ENCODE data around the gene USE1. TPM values are rescaled to one million over a fixed set of nuclear protein-coding genes. Genes with fewer than 3 reads are reported as not detected.

Gene USE1
- total and polyA plus RNA-seq, 2 of the 4 experiments (the other 2 are of a cell fraction): 17.2 to 24.2 TPM

DNA sequence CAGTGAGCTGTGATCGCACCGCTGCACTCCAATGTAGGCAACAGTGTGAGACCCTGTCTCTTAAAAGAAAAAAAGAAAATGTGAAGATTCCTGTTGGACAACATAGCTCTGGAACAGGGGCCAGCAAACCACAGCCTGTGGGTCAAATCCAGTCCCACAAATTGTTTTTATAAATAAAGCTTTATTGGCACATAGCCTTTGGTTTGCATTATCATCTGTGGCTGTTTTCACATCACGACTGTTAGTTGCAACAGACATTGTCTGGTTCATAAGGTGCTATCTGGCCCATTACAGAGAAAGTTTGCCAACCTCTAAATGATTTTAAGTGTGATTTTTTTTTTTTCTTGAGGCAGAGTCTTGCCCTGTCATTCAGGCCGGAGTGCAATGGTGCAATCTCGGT is 49.4 kb upstream of the USE1 start:
- Histone ChIP-seq H2AK5ac (ENCODE audit: low read depth, low read length) (no peak overlapping the region), H3K23ac (ENCODE audit: low read depth, low read length) (no peak overlapping the region), H3K14ac (replicated peaks; ENCODE audit: low read depth, low read length) (no peak overlapping the region), H2BK15ac (ENCODE audit: low read depth, low read length) (no peak overlapping the region), H2BK120ac (ENCODE audit: low read depth, low read length) (no peak overlapping the region), H3K18ac (ENCODE audit: low read depth, low read length) (no peak overlapping the region), H3K27me3 (ENCODE audit: control insufficient read depth, insufficient read depth, low read length) (no peaks in the 10 kb centered on the region), H3K9me1 (ENCODE audit: insufficient read depth, low read length) (peaks cover 3% of the 10 kb centered on the region; the same call in 1 of the 2 replicates), H2BK5ac (ENCODE audit: low read depth, low read length, poor library complexity, severe bottlenecking) (no peak overlapping the region), H4K8ac (ENCODE audit: low read depth in 2 of 2, low read length in 2 of 2) (no peak overlapping the region), H3K36me3 (ENCODE audit: control insufficient read depth, insufficient read depth, low read length) (peaks cover 76% of the 10 kb centered on the region), H3K4ac (ENCODE audit: low read depth, low read length) (no peak overlapping the region), H3K9me3 (ENCODE audit: control insufficient read depth, insufficient read depth, low read length) (peaks cover 5% of the 10 kb centered on the region; the same call in 1 of the 2 replicates), H3K79me1 (ENCODE audit: low read depth in 1 of 2, low read length in 2 of 2) (peaks cover 10 to 28% of the 10 kb centered on the region in 2 experiments), H4K20me1 (ENCODE audit: insufficient read depth, low read length) (peaks cover 4% of the 10 kb centered on the region; the same call in 1 of the 2 replicates), H4K91ac (ENCODE audit: insufficient read depth, low read depth, low read length) (no peak overlapping the region), H2AK9ac (replicated peaks; ENCODE audit: low read depth, low read length, poor library complexity) (no peak overlapping the region), H3K4me2 (ENCODE audit: low read depth, low read length) (no peak overlapping the region), H4K5ac (ENCODE audit: low read depth, low read length) (no peak overlapping the region), H3K4me1 (ENCODE audit: control insufficient read depth, insufficient read depth, low read length) (no peaks in the 10 kb centered on the region), H3K4me3 (ENCODE audit: insufficient read depth, low read depth, low read length) (no peak overlapping the region), H2AFZ (replicated peaks; ENCODE audit: low read length, poor library complexity) (no peak overlapping the region), H3K56ac (ENCODE audit: extremely low read depth, insufficient read depth, low read length) (no peak overlapping the region), H2BK20ac (ENCODE audit: low read depth, low read length) (no peak overlapping the region), H3K27ac (ENCODE audit: insufficient read depth, low read length) (no peak overlapping the region), H3K9ac (ENCODE audit: low read depth, low read length) (no peak overlapping the region)
- no TSS peak for BruUV-seq (replicated peaks)
- ChIA-PET POLR2A (ENCODE audit: unreplicated experiment) (no interaction called here), CTCF (interaction anchor here (0.6 kb wide), 1 partner anchor 99 kb away, joined by 4 read pairs; no protein-coding TSS in a partner anchor)
- dilution Hi-C loops (cut with HindIII; ENCODE audit: low sequenced_read_pairs, unreplicated experiment): no loop called here
- DNase-seq (no peak), ATAC-seq (ENCODE audit: low read depth) (no peak)
- in situ Hi-C loops (cut with MboI; ENCODE audit: low sequenced_read_pairs): no loop called here
- TF ChIP-seq, protein P1, sequence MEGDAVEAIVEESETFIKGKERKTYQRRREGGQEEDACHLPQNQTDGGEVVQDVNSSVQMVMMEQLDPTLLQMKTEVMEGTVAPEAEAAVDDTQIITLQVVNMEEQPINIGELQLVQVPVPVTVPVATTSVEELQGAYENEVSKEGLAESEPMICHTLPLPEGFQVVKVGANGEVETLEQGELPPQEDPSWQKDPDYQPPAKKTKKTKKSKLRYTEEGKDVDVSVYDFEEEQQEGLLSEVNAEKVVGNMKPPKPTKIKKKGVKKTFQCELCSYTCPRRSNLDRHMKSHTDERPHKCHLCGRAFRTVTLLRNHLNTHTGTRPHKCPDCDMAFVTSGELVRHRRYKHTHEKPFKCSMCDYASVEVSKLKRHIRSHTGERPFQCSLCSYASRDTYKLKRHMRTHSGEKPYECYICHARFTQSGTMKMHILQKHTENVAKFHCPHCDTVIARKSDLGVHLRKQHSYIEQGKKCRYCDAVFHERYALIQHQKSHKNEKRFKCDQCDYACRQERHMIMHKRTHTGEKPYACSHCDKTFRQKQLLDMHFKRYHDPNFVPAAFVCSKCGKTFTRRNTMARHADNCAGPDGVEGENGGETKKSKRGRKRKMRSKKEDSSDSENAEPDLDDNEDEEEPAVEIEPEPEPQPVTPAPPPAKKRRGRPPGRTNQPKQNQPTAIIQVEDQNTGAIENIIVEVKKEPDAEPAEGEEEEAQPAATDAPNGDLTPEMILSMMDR (conservative IDR thresholded peaks at IDR 0.05; ENCODE audit: low read depth, low read length): no peak
- TF ChIP-seq RFX5 (IDR thresholded peaks at IDR 0.05; ENCODE audit: low read depth, low read length) (no peak), POLR2A (IDR thresholded peaks at IDR 0.05; ENCODE audit: low read depth, low read length) (no peak), MXI1 (IDR thresholded peaks at IDR 0.05; ENCODE audit: borderline replicate concordance, low read depth, low read length) (no peak), CHD1 (IDR thresholded peaks at IDR 0.05; ENCODE audit: low read depth, low read length) (no peak)
- TF ChIP-seq, protein P2, sequence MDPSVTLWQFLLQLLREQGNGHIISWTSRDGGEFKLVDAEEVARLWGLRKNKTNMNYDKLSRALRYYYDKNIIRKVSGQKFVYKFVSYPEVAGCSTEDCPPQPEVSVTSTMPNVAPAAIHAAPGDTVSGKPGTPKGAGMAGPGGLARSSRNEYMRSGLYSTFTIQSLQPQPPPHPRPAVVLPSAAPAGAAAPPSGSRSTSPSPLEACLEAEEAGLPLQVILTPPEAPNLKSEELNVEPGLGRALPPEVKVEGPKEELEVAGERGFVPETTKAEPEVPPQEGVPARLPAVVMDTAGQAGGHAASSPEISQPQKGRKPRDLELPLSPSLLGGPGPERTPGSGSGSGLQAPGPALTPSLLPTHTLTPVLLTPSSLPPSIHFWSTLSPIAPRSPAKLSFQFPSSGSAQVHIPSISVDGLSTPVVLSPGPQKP (IDR thresholded peaks at IDR 0.05; ENCODE audit: borderline replicate concordance, low read depth, low read length): no peak
- intact Hi-C loops (cut with micrococcal nuclease): no loop called here
- 86% methylated on average over 1 of the region's 5 CpGs; no CpG with 5 or more reads in 1 of the 2 experiments for WGBS, 2 experiments (ENCODE audit: extremely low coverage in 2 of 2, insufficient read length in 1 of 2)

All from IMR-90 (cell line).